Ishikawa (cell line): ENCODE measurements around the gene HOXA9.

Experiments used
- NFIC ChIP-seq: IDR thresholded peaks from 2 replicates; pipeline ENCODE4 v1.6.1; 2012
- TAF1 ChIP-seq: IDR thresholded peaks from 2 replicates; pipeline ENCODE4 v1.6.1; 2012; ENCODE audit warnings: low read depth, mild to moderate bottlenecking
- TCF12 ChIP-seq: IDR thresholded peaks from 2 replicates; pipeline ENCODE4 v1.6.1; 2012; ENCODE audit warnings: low read depth
- TF ChIP-seq, protein P1 (sequence below): IDR thresholded peaks from 2 replicates; pipeline ENCODE4 v1.6.1; 2012; ENCODE audit warnings: low read depth, mild to moderate bottlenecking

GRCh38 chr7:27179030-27179429 lies 13.7 kb upstream of the HOXA9 start:
- TF ChIP-seq NFIC, result no peak
- TF ChIP-seq TAF1, result no peak
- no peak for TF ChIP-seq TCF12
- TF ChIP-seq, protein P1, sequence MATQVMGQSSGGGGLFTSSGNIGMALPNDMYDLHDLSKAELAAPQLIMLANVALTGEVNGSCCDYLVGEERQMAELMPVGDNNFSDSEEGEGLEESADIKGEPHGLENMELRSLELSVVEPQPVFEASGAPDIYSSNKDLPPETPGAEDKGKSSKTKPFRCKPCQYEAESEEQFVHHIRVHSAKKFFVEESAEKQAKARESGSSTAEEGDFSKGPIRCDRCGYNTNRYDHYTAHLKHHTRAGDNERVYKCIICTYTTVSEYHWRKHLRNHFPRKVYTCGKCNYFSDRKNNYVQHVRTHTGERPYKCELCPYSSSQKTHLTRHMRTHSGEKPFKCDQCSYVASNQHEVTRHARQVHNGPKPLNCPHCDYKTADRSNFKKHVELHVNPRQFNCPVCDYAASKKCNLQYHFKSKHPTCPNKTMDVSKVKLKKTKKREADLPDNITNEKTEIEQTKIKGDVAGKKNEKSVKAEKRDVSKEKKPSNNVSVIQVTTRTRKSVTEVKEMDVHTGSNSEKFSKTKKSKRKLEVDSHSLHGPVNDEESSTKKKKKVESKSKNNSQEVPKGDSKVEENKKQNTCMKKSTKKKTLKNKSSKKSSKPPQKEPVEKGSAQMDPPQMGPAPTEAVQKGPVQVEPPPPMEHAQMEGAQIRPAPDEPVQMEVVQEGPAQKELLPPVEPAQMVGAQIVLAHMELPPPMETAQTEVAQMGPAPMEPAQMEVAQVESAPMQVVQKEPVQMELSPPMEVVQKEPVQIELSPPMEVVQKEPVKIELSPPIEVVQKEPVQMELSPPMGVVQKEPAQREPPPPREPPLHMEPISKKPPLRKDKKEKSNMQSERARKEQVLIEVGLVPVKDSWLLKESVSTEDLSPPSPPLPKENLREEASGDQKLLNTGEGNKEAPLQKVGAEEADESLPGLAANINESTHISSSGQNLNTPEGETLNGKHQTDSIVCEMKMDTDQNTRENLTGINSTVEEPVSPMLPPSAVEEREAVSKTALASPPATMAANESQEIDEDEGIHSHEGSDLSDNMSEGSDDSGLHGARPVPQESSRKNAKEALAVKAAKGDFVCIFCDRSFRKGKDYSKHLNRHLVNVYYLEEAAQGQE, result no peak
